H9 (cell line): ENCODE data around the gene BIRC5. TPM values are rescaled to one million over a fixed set of nuclear protein-coding genes. Genes with fewer than 3 reads are reported as not detected.

ENCODE experiments used
- DNase-seq: peaks from one replicate; pipeline ENCODE4 v3.0.0-alpha.2; 2017
- H2AFZ ChIP-seq: one replicate; pipeline ENCODE4 v1.6.1; 2013; ENCODE audit warnings: mild to moderate bottlenecking, low read length, control low read depth, moderate library complexity
- H2AK5ac ChIP-seq: 2 replicates; pipeline ENCODE4 v1.6.1; 2013; ENCODE audit warnings: low read length, control low read depth, mixed read lengths; ENCODE audit not compliant: insufficient read length
- H2BK120ac ChIP-seq: one replicate; pipeline ENCODE4 v1.6.1; 2013; ENCODE audit warnings: low read depth, mild to moderate bottlenecking, low read length, control low read depth, inconsistent platforms; ENCODE audit not compliant: poor library complexity, severe bottlenecking
- H2BK12ac ChIP-seq: 2 replicates; pipeline ENCODE4 v1.6.1; 2013; ENCODE audit warnings: low read length, control low read depth, mixed read lengths, low read depth; ENCODE audit not compliant: insufficient read length
- H2BK15ac ChIP-seq: 2 replicates; pipeline ENCODE4 v1.6.1; 2013; ENCODE audit warnings: low read depth, low read length, control low read depth
- H2BK20ac ChIP-seq: one replicate; pipeline ENCODE4 v1.6.1; 2013; ENCODE audit warnings: low read depth, mild to moderate bottlenecking, low read length, control low read depth, inconsistent platforms; ENCODE audit not compliant: poor library complexity, severe bottlenecking
- H2BK5ac ChIP-seq: 2 replicates; pipeline ENCODE4 v1.6.1; 2013; ENCODE audit warnings: low read length, control low read depth, mixed read lengths; ENCODE audit not compliant: insufficient read length
- H3K14ac ChIP-seq: 2 replicates; pipeline ENCODE4 v1.6.1; 2013; ENCODE audit warnings: low read length, control low read depth; ENCODE audit not compliant: insufficient read depth
- H3K18ac ChIP-seq: 2 replicates; pipeline ENCODE4 v1.6.1; 2013; ENCODE audit warnings: low read depth, mild to moderate bottlenecking, mixed read lengths, low read length, control low read depth; ENCODE audit not compliant: insufficient read length
- H3K23ac ChIP-seq: 2 replicates; pipeline ENCODE4 v1.6.1; 2013; ENCODE audit warnings: low read length, control low read depth, mixed read lengths, low read depth; ENCODE audit not compliant: insufficient read length
- H3K23me2 ChIP-seq: 2 replicates; pipeline ENCODE4 v1.6.1; 2013; ENCODE audit warnings: low read depth, mild to moderate bottlenecking, mixed read lengths, low read length, control low read depth; ENCODE audit not compliant: insufficient read length, poor library complexity, severe bottlenecking
- H3K27ac ChIP-seq: 2 replicates; pipeline ENCODE4 v1.5.1; 2013; ENCODE audit warnings: low read length, control low read depth, mixed read lengths, low read depth; ENCODE audit not compliant: insufficient read length
- H3K27me3 ChIP-seq: 2 replicates; pipeline ENCODE4 v1.6.1; 2013; ENCODE audit warnings: low read length, control low read depth, inconsistent platforms; ENCODE audit not compliant: insufficient read depth
- H3K4ac ChIP-seq: 2 replicates; pipeline ENCODE4 v1.6.1; 2013; ENCODE audit warnings: low read depth, mild to moderate bottlenecking, control low read depth, inconsistent platforms, low read length, moderate library complexity
- H3K4me1 ChIP-seq: 2 replicates; pipeline ENCODE4 v1.6.1; 2013; ENCODE audit warnings: low read length, control low read depth, inconsistent platforms; ENCODE audit not compliant: insufficient read depth
- H3K4me2 ChIP-seq: 2 replicates; pipeline ENCODE4 v1.6.1; 2013; ENCODE audit warnings: low read length, control low read depth, mixed read lengths; ENCODE audit not compliant: insufficient read length, insufficient read depth
- H3K56ac ChIP-seq: 2 replicates; pipeline ENCODE4 v1.6.1; 2013; ENCODE audit warnings: low read depth, mild to moderate bottlenecking, mixed read lengths, low read length, control low read depth; ENCODE audit not compliant: insufficient read length
- H3K79me1 ChIP-seq: 2 replicates; pipeline ENCODE4 v1.6.1; 2013; ENCODE audit warnings: low read depth, mild to moderate bottlenecking, moderate library complexity, low read length, control low read depth, inconsistent platforms; ENCODE audit not compliant: insufficient read depth, poor library complexity, severe bottlenecking
- H3K79me2 ChIP-seq: 2 replicates; pipeline ENCODE4 v1.6.1; 2013; ENCODE audit warnings: low read length, control low read depth, inconsistent platforms; ENCODE audit not compliant: insufficient read depth
- H3K9ac ChIP-seq: 2 replicates; pipeline ENCODE4 v1.6.1; 2013; ENCODE audit warnings: low read length, control low read depth, mixed read lengths; ENCODE audit not compliant: insufficient read length; ENCODE audit errors: extremely low read depth
- H3K9me3 ChIP-seq: one replicate; pipeline ENCODE4 v1.6.1; 2013; ENCODE audit warnings: low read depth, low read length, inconsistent platforms; ENCODE audit not compliant: control insufficient read depth
- H3T11ph ChIP-seq: one replicate; pipeline ENCODE4 v1.6.1; 2013; ENCODE audit warnings: mild to moderate bottlenecking, low read length, control low read depth, inconsistent platforms
- H4K20me1 ChIP-seq: one replicate; pipeline ENCODE4 v1.6.1; 2013; ENCODE audit not compliant: control insufficient read depth, insufficient read length, insufficient read depth
- H4K5ac ChIP-seq: 2 replicates; pipeline ENCODE4 v1.6.1; 2013; ENCODE audit warnings: low read depth, mild to moderate bottlenecking, mixed read lengths, low read length, control low read depth; ENCODE audit not compliant: insufficient read length
- H4K8ac ChIP-seq: replicated peaks from 2 replicates; pipeline ENCODE4 v1.6.1; 2013; ENCODE audit warnings: low read length, control low read depth, mixed read lengths, low read depth; ENCODE audit not compliant: insufficient read length
- H4K91ac ChIP-seq: 2 replicates; pipeline ENCODE4 v1.6.1; 2013; ENCODE audit warnings: low read depth, mild to moderate bottlenecking, moderate library complexity, mixed read lengths, low read length, control low read depth; ENCODE audit not compliant: insufficient read length
- H3K27ac Mint-ChIP-seq, 3 experiments: 2 replicates in 2 of 3; 3 replicates in 1 of 3; pipeline ENCODE4 v1.8.0; 2020 to 2021; ENCODE audit warnings: mixed read lengths in 3 of 3, mild to moderate bottlenecking in 1 of 3, moderate library complexity in 1 of 3
- H3K27me3 Mint-ChIP-seq: 2 replicates; pipeline ENCODE4 v1.8.0; 2021; ENCODE audit warnings: low read depth, mild to moderate bottlenecking, moderate library complexity, mixed read lengths
- H3K36me3 Mint-ChIP-seq, 3 experiments: 2 replicates in 2 of 3; 3 replicates in 1 of 3; pipeline ENCODE4 v1.8.0; 2020 to 2021; ENCODE audit warnings: low read depth in 3 of 3, mixed read lengths in 3 of 3; ENCODE audit not compliant: insufficient read depth in 1 of 3
- H3K4me1 Mint-ChIP-seq, 2 experiments: 2 replicates each; pipeline ENCODE4 v1.8.0; 2020; ENCODE audit warnings: mixed read lengths in 2 of 2
- H3K4me3 Mint-ChIP-seq, 2 experiments: 2 replicates in 1 of 2; 3 replicates in 1 of 2; pipeline ENCODE4 v1.8.0; 2020 to 2021; ENCODE audit warnings: mild to moderate bottlenecking in 2 of 2, mixed read lengths in 2 of 2, moderate library complexity in 1 of 2
- H3K9me3 Mint-ChIP-seq, 2 experiments: 2 replicates in 1 of 2; 3 replicates in 1 of 2; pipeline ENCODE4 v1.8.0; 2020; ENCODE audit warnings: mild to moderate bottlenecking in 2 of 2, mixed read lengths in 2 of 2, moderate library complexity in 1 of 2
- WGBS: extraction: QIAGEN DNeasy Blood & Tissue Kit; methylation state at CpG from one replicate; pipeline ENCODE4 v1.1.7; 2013; ENCODE audit warnings: missing lambda C conversion rate, low lambda C conversion rate, mixed read lengths; ENCODE audit not compliant: insufficient read length; ENCODE audit errors: extremely low coverage; 5-methylcytosine and 5-hydroxymethylcytosine counted together
- long read RNA-seq: library from polyadenylated mRNA; unstranded; transcript quantifications from one replicate; pipeline ENCODE4 v2.0.0, GENCODE V29; 2020
- total RNA-seq: library from RNA; stranded (reverse); gene quantifications from 2 replicates; pipeline ENCODE4 v1.2.1, GENCODE V29; 2021
- TF ChIP-seq, protein P1 (sequence below): fragments of 200-600 bp; sonication (generic); conservative IDR thresholded peaks from 3 replicates; pipeline ENCODE4 v1.8.0; 2021; ENCODE audit warnings: antibody characterized with exemption, mild to moderate bottlenecking

The BIRC5 gene
- 97.8 and 104 TPM in 2 replicates for total RNA-seq
- long read RNA-seq, transcript BIRC5-202 (4 exons, 2,630 nt), result major isoform, 1,756 of 2,102 reads
- long read RNA-seq, transcript BIRC5-203 (3 exons, 2,446 nt), result minor isoform, 139 of 2,102 reads
- long read RNA-seq, transcript BIRC5-201 (5 exons, 2,711 nt), result minor isoform, 164 of 2,102 reads
- long read RNA-seq, transcript BIRC5-208 (5 exons, 648 nt), result minor isoform, 5 of 2,102 reads
- long read RNA-seq, partial matches to known transcripts, result 19 of 2,102 reads
- long read RNA-seq, other reads (novel, unspliced or antisense), result 18 of 2,102 reads

DNA sequence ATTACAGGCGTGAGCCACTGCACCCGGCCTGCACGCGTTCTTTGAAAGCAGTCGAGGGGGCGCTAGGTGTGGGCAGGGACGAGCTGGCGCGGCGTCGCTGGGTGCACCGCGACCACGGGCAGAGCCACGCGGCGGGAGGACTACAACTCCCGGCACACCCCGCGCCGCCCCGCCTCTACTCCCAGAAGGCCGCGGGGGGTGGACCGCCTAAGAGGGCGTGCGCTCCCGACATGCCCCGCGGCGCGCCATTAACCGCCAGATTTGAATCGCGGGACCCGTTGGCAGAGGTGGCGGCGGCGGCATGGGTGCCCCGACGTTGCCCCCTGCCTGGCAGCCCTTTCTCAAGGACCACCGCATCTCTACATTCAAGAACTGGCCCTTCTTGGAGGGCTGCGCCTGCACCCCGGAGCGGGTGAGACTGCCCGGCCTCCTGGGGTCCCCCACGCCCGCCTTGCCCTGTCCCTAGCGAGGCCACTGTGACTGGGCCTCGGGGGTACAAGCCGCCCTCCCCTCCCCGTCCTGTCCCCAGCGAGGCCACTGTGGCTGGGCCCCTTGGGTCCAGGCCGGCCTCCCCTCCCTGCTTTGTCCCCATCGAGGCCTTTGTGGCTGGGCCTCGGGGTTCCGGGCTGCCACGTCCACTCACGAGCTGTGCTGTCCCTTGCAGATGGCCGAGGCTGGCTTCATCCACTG is at the start of gene BIRC5:
TSS of gene BIRC5 (plus strand) at position 238 of the 690 bp plus-strand sequence. CDS start at position 302, 64 bp downstream.
- H3K4me1 Mint-ChIP-seq, result peaks cover 10 to 11% of the 10 kb centered on the region in 2 experiments
- Histone ChIP-seq H2BK15ac (no peak within 1 kb of the TSS), H3K4ac (no peak within 1 kb of the TSS), H3K9me3 (no peaks in the 10 kb centered on the region), H3K23ac (no peak within 1 kb of the TSS), H3K27me3 (no peaks in the 10 kb centered on the region), H2BK5ac (no peak within 1 kb of the TSS), H3K56ac (no peak within 1 kb of the TSS), H3K79me1 (peaks cover 8% of the 10 kb centered on the region), H3K9ac (peak within 1 kb of the TSS; percentile 79), H3K18ac (peak within 1 kb of the TSS; percentile 27), H4K20me1 (peaks cover 3% of the 10 kb centered on the region), H3K4me1 (no peaks in the 10 kb centered on the region), H2BK120ac (no peak within 1 kb of the TSS), H4K5ac (no peak within 1 kb of the TSS), H3K27ac (no peak within 1 kb of the TSS), H4K91ac (no peak within 1 kb of the TSS), H2AFZ (no peak within 1 kb of the TSS), H3K4me2 (peak within 1 kb of the TSS; percentile 78), H3T11ph (no peak within 1 kb of the TSS), H3K23me2 (peaks cover 8% of the 10 kb centered on the region), H2BK12ac (no peak within 1 kb of the TSS), H4K8ac (no peak within 1 kb of the TSS), H3K14ac (no peak within 1 kb of the TSS), H2BK20ac (no peak within 1 kb of the TSS), H2AK5ac (no peak within 1 kb of the TSS), H3K79me2 (peaks cover 12% of the 10 kb centered on the region; the same call in 1 of the 2 replicates)
- H3K27ac Mint-ChIP-seq, result peak within 1 kb of the TSS in 2 of 3 experiments; percentile 96 to 99; a peak in 5 of 7 replicates
- peak within 1 kb of the TSS; percentile 95 to 97 for H3K4me3 Mint-ChIP-seq
- H3K36me3 Mint-ChIP-seq, result peaks cover 19 to 25% (median 21%) of the 10 kb centered on the region in 3 experiments
- no CpG with 5 or more reads among the region's 60 CpGs for WGBS
- TF ChIP-seq, protein P1, sequence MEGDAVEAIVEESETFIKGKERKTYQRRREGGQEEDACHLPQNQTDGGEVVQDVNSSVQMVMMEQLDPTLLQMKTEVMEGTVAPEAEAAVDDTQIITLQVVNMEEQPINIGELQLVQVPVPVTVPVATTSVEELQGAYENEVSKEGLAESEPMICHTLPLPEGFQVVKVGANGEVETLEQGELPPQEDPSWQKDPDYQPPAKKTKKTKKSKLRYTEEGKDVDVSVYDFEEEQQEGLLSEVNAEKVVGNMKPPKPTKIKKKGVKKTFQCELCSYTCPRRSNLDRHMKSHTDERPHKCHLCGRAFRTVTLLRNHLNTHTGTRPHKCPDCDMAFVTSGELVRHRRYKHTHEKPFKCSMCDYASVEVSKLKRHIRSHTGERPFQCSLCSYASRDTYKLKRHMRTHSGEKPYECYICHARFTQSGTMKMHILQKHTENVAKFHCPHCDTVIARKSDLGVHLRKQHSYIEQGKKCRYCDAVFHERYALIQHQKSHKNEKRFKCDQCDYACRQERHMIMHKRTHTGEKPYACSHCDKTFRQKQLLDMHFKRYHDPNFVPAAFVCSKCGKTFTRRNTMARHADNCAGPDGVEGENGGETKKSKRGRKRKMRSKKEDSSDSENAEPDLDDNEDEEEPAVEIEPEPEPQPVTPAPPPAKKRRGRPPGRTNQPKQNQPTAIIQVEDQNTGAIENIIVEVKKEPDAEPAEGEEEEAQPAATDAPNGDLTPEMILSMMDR, result no peak
- peak; percentile 93 for DNase-seq
- peaks cover 13% of the 10 kb centered on the region for H3K27me3 Mint-ChIP-seq
- H3K9me3 Mint-ChIP-seq, result no peaks in the 10 kb centered on the region
